DOHH2 (cell line): Measurements from ENCODE around the gene ARHGAP6.

Experiments
- H3F3A ChIP-seq: fragments of 200-600 bp; sonication (generic), shearing (Covaris generic); 2 replicates; pipeline ENCODE4 v1.6.0; 2016; ENCODE audit warnings: antibody characterized with exemption, mild to moderate bottlenecking; ENCODE audit not compliant: control insufficient read depth, insufficient read depth
- H3K27ac ChIP-seq: fragments of 200-600 bp; sonication (generic); 2 replicates; pipeline ENCODE4 v1.5.1; 2014; ENCODE audit warnings: low read depth, mild to moderate bottlenecking, low read length, moderate library complexity
- H3K27me3 ChIP-seq: fragments of 200-600 bp; sonication (generic); 2 replicates; pipeline ENCODE4 v1.6.1; 2014; ENCODE audit warnings: mild to moderate bottlenecking, low read length, mixed read lengths; ENCODE audit not compliant: control insufficient read depth
- H3K36me3 ChIP-seq: fragments of 200-600 bp; sonication (generic); 2 replicates; pipeline ENCODE4 v1.6.1; 2014; ENCODE audit warnings: mild to moderate bottlenecking, low read length, moderate library complexity, mixed read lengths; ENCODE audit not compliant: control insufficient read depth
- H3K4me1 ChIP-seq: fragments of 200-600 bp; sonication (generic); 2 replicates; pipeline ENCODE4 v1.6.1; 2014; ENCODE audit warnings: mild to moderate bottlenecking, low read length, mixed read lengths; ENCODE audit not compliant: control insufficient read depth
- H3K4me2 ChIP-seq: fragments of 200-600 bp; sonication (generic); 2 replicates; pipeline ENCODE4 v1.6.0; 2014; ENCODE audit warnings: mild to moderate bottlenecking, low read length, moderate library complexity
- H3K4me3 ChIP-seq: fragments of 200-600 bp; sonication (generic); 2 replicates; pipeline ENCODE4 v1.5.1; 2014; ENCODE audit warnings: mild to moderate bottlenecking, low read length, mixed read lengths
- H3K79me2 ChIP-seq: fragments of 200-600 bp; sonication (generic); 2 replicates; pipeline ENCODE4 v1.6.1; 2014; ENCODE audit warnings: mild to moderate bottlenecking, low read length, mixed read lengths; ENCODE audit not compliant: control insufficient read depth
- H3K9me2 ChIP-seq: fragments of 200-600 bp; sonication (generic); replicated peaks from 2 replicates; pipeline ENCODE4 v1.6.1; 2014; ENCODE audit warnings: mild to moderate bottlenecking, low read length, mixed read lengths; ENCODE audit not compliant: control insufficient read depth
- H3K9me3 ChIP-seq: fragments of 200-600 bp; sonication (generic); 2 replicates; pipeline ENCODE4 v1.6.1; 2014; ENCODE audit warnings: antibody characterized with exemption, low read length, mixed read lengths; ENCODE audit not compliant: control insufficient read depth, insufficient read depth
- H4K20me1 ChIP-seq: fragments of 200-600 bp; sonication (generic); 2 replicates; pipeline ENCODE4 v1.6.0; 2014; ENCODE audit warnings: low read depth, mild to moderate bottlenecking, antibody characterized with exemption, low read length, moderate library complexity; ENCODE audit not compliant: control insufficient read depth, insufficient read depth
- EZH2phosphoT487 ChIP-seq: fragments of 200-600 bp; sonication (generic); IDR thresholded peaks from 2 replicates; pipeline ENCODE4 v1.6.1; 2017; ENCODE audit warnings: borderline replicate concordance, mild to moderate bottlenecking, antibody characterized with exemption, low read length, moderate library complexity, mixed read lengths
- TF ChIP-seq, protein P1 (sequence below): fragments of 200-600 bp; sonication (generic); IDR thresholded peaks from one replicate; pipeline ENCODE4 v1.5.1; 2014; ENCODE audit warnings: antibody characterized with exemption, mild to moderate bottlenecking, low read depth, low read length; ENCODE audit not compliant: poor library complexity, severe bottlenecking

The ARHGAP6 gene

DNA sequence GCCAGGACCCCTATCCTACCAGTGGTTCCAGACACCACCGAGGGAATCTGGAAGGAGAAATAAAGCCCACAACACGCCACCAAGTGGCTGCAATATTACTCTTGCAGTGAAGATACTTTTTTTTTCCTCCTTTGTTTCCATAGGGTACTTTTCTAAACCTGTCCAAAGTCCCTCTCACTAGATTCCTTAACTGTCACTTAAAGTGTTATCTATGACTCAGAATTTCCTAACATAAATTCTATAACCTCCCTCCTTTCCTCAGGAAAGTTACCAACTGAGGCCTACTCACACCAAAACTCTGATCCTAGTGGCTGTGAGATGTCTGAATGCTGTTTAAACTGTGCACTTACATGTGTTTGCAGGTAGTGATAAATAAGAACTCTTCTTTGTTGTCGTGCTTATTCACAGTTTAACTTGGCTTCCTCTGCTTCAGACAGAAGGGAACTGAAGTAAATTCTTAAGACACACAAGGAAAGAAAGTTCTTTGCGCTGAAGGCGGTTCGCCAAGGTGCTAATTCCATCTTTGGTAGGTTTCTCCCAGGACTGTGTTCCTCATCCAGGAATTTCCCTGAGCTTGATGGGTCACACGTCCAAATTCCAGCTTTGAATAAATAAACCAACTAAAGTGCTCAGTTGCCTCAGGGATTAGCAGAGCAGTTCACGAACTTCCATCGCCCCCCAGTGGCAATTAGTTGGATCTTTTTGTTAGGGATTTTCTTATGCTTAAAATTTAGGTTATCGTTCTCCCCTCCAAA is 565.3 kb downstream of the ARHGAP6 start:
- no peaks in the 10 kb centered on the region for H3F3A ChIP-seq
- H3K4me1 ChIP-seq = peaks cover 5% of the 10 kb centered on the region; the same call in 1 of the 2 replicates
- no peaks in the 10 kb centered on the region for H3K9me2 ChIP-seq
- H3K4me2 ChIP-seq = no peak overlapping the region
- H3K27ac ChIP-seq = no peak overlapping the region
- no peaks in the 10 kb centered on the region for H3K27me3 ChIP-seq
- H4K20me1 ChIP-seq = no peaks in the 10 kb centered on the region
- no peaks in the 10 kb centered on the region for H3K9me3 ChIP-seq
- no peak for TF ChIP-seq EZH2phosphoT487
- TF ChIP-seq, protein P1, sequence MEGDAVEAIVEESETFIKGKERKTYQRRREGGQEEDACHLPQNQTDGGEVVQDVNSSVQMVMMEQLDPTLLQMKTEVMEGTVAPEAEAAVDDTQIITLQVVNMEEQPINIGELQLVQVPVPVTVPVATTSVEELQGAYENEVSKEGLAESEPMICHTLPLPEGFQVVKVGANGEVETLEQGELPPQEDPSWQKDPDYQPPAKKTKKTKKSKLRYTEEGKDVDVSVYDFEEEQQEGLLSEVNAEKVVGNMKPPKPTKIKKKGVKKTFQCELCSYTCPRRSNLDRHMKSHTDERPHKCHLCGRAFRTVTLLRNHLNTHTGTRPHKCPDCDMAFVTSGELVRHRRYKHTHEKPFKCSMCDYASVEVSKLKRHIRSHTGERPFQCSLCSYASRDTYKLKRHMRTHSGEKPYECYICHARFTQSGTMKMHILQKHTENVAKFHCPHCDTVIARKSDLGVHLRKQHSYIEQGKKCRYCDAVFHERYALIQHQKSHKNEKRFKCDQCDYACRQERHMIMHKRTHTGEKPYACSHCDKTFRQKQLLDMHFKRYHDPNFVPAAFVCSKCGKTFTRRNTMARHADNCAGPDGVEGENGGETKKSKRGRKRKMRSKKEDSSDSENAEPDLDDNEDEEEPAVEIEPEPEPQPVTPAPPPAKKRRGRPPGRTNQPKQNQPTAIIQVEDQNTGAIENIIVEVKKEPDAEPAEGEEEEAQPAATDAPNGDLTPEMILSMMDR = peak; percentile 36
- no peaks in the 10 kb centered on the region for H3K36me3 ChIP-seq
- H3K79me2 ChIP-seq = no peaks in the 10 kb centered on the region
- no peak overlapping the region for H3K4me3 ChIP-seq

GRCh38 chrX:11099465-11099864 is 566.3 kb downstream of the ARHGAP6 start:
- Histone ChIP-seq H3K9me3 (no peaks in the 10 kb centered on the region), H3K9me2 (no peaks in the 10 kb centered on the region), H3K4me2 (no peak overlapping the region), H3K4me1 (peaks cover 5% of the 10 kb centered on the region; the same call in 1 of the 2 replicates), H3K27me3 (no peaks in the 10 kb centered on the region), H3K79me2 (no peaks in the 10 kb centered on the region), H3K36me3 (no peaks in the 10 kb centered on the region), H4K20me1 (no peaks in the 10 kb centered on the region), H3K27ac (no peak overlapping the region), H3F3A (no peaks in the 10 kb centered on the region), H3K4me3 (no peak overlapping the region)
- no peak for TF ChIP-seq EZH2phosphoT487
- TF ChIP-seq, protein P1 = no peak

DNA sequence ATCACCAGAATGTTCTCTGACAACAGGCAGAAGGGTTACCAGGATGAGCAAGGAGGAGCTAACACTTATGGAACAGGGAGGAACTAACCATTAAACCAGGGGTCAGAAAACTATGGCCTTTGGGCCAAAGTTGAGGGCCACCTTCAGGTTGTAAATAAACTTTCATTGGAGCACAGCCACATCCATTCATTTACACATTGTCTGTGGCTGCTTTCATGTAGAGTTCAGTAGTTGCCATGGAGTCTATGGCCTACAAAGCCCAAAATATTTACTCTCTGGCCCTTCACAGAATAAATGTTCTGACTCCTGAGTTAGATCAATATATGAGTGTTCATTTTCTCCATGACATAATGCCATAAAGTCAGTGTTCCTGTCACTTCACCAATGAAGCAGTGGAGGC is 567.8 kb downstream of the ARHGAP6 start:
- Histone ChIP-seq H3F3A (no peaks in the 10 kb centered on the region), H4K20me1 (no peaks in the 10 kb centered on the region), H3K4me1 (peaks cover 5% of the 10 kb centered on the region; the same call in 1 of the 2 replicates), H3K4me3 (no peak overlapping the region), H3K9me3 (no peaks in the 10 kb centered on the region), H3K27me3 (no peaks in the 10 kb centered on the region), H3K9me2 (no peaks in the 10 kb centered on the region), H3K36me3 (no peaks in the 10 kb centered on the region), H3K27ac (no peak overlapping the region), H3K4me2 (no peak overlapping the region), H3K79me2 (no peaks in the 10 kb centered on the region)
- TF ChIP-seq, protein P1 = no peak
- TF ChIP-seq EZH2phosphoT487 = no peak
